ENCODE data around the gene DUSP5.

- no peak for TF ChIP-seq CTCF (IDR thresholded peaks at IDR 0.05)
- TF ChIP-seq REST (IDR thresholded peaks at IDR 0.05; ENCODE audit: insufficient read depth in 1 of 2, low read depth in 2 of 2, low read length in 1 of 2): no peak
Measured at GRCh38 chr10:110494532-110494931, 3.2 kb upstream of the DUSP5 start.
